ENCODE results near the gene PDE11A.
"Not testable (repeated sequence)": the region's sequence is repeated elsewhere in the genome, so short reads cannot be mapped to it uniquely, and the experiment has no call there.

PDE11A gene

GRCh38 chr2:177835418-177836204 is 237.0 kb downstream of the PDE11A start:
- CTCF ChIA-PET, H3K4me3 Mint-ChIP-seq: not testable (repeated sequence)

GRCh38 chr2:177832611-177833433 is 239.8 kb downstream of the PDE11A start:
- Mint-ChIP-seq H3K4me1 (no peaks in the 10 kb centered on the region), H3K9me3 (peaks cover 2% of the 10 kb centered on the region), H3K27ac (no peak overlapping the region), H3K27me3 (peaks cover 4% of the 10 kb centered on the region), H3K36me3 (no peaks in the 10 kb centered on the region), H3K4me3 (no peak overlapping the region)
- CTCF ChIA-PET = no interaction called here
- no peak for DNase-seq

More at GRCh38 chr2:177835418-177836204, 237.0 kb downstream of the PDE11A start:
- DNase-seq, H3K4me1 Mint-ChIP-seq, H3K36me3 Mint-ChIP-seq, H3K27me3 Mint-ChIP-seq, H3K9me3 Mint-ChIP-seq, H3K27ac Mint-ChIP-seq: not testable (repeated sequence)

GRCh38 chr2:177830881-177831386 is 241.6 kb downstream of the PDE11A start:
- Mint-ChIP-seq H3K4me3 (no peak overlapping the region), H3K4me1 (no peaks in the 10 kb centered on the region)

GRCh38 chr2:177828557-177828956 is 244.0 kb downstream of the PDE11A start:
- no peaks in the 10 kb centered on the region for H3K4me1 Mint-ChIP-seq
- H3K27me3 Mint-ChIP-seq = peaks cover 4% of the 10 kb centered on the region
- no peak overlapping the region for H3K27ac Mint-ChIP-seq
- no peaks in the 10 kb centered on the region for H3K9me3 Mint-ChIP-seq
- CTCF ChIA-PET = no interaction called here
- H3K4me3 Mint-ChIP-seq = no peak overlapping the region
- DNase-seq = no peak
- H3K36me3 Mint-ChIP-seq = no peaks in the 10 kb centered on the region

More at GRCh38 chr2:177830881-177831386, 241.6 kb downstream of the PDE11A start:
- no peaks in the 10 kb centered on the region for H3K36me3 Mint-ChIP-seq
- H3K27ac Mint-ChIP-seq = no peak overlapping the region
- H3K27me3 Mint-ChIP-seq = peaks cover 4% of the 10 kb centered on the region
- H3K9me3 Mint-ChIP-seq = no peaks in the 10 kb centered on the region
- DNase-seq = no peak
- CTCF ChIA-PET = no interaction called here

- CTCF ChIA-PET = no interaction called here
- Mint-ChIP-seq H3K9me3 (no peaks in the 10 kb centered on the region), H3K27me3 (peaks cover 4% of the 10 kb centered on the region), H3K4me3 (no peak overlapping the region), H3K36me3 (no peaks in the 10 kb centered on the region), H3K4me1 (no peaks in the 10 kb centered on the region), H3K27ac (no peak overlapping the region)
- DNase-seq = no peak
Observed at GRCh38 chr2:177826897-177827296, 245.7 kb downstream of the PDE11A start.

- CTCF ChIA-PET = no interaction called here
- Mint-ChIP-seq H3K9me3 (no peaks in the 10 kb centered on the region), H3K4me1 (no peaks in the 10 kb centered on the region), H3K27ac (no peak overlapping the region), H3K4me3 (no peak overlapping the region), H3K36me3 (no peaks in the 10 kb centered on the region), H3K27me3 (peaks cover 8% of the 10 kb centered on the region)
- no peak for DNase-seq
Observed at GRCh38 chr2:177822941-177823340, 249.6 kb downstream of the PDE11A start.

- no peaks in the 10 kb centered on the region for H3K36me3 Mint-ChIP-seq
- no peaks in the 10 kb centered on the region for H3K9me3 Mint-ChIP-seq
- DNase-seq = no peak
- peaks cover 8% of the 10 kb centered on the region for H3K27me3 Mint-ChIP-seq
- CTCF ChIA-PET = interaction anchor here (1.2 kb wide), 1 partner anchor 19 kb away, joined by 3 read pairs; no protein-coding TSS in a partner anchor
- H3K27ac Mint-ChIP-seq = no peak overlapping the region
- H3K4me1 Mint-ChIP-seq = no peaks in the 10 kb centered on the region
- H3K4me3 Mint-ChIP-seq = no peak overlapping the region
Observed at GRCh38 chr2:177818412-177818811, 254.2 kb downstream of the PDE11A start.

- no peak for DNase-seq
- H3K27ac Mint-ChIP-seq = no peak overlapping the region
- no peaks in the 10 kb centered on the region for H3K4me1 Mint-ChIP-seq
- no peak overlapping the region for H3K4me3 Mint-ChIP-seq
- no peaks in the 10 kb centered on the region for H3K36me3 Mint-ChIP-seq
- CTCF ChIA-PET = interaction anchor here (1.2 kb wide), 1 partner anchor 18 kb away, joined by 3 read pairs; no protein-coding TSS in a partner anchor
- H3K9me3 Mint-ChIP-seq = no peaks in the 10 kb centered on the region
- H3K27me3 Mint-ChIP-seq = peaks cover 15% of the 10 kb centered on the region
Observed at GRCh38 chr2:177817300-177817699, 255.3 kb downstream of the PDE11A start.

GRCh38 chr2:177816766-177817165 is 255.8 kb downstream of the PDE11A start:
- Mint-ChIP-seq H3K27ac (no peak overlapping the region), H3K4me3 (no peak overlapping the region), H3K36me3 (no peaks in the 10 kb centered on the region), H3K4me1 (no peaks in the 10 kb centered on the region), H3K27me3 (peaks cover 15% of the 10 kb centered on the region), H3K9me3 (no peaks in the 10 kb centered on the region)
- DNase-seq = no peak
- CTCF ChIA-PET = interaction anchor here (0.7 kb wide), 1 partner anchor 39 kb away, joined by 3 read pairs; no protein-coding TSS in a partner anchor

- Mint-ChIP-seq H3K36me3 (no peaks in the 10 kb centered on the region), H3K4me3 (no peak overlapping the region), H3K4me1 (no peaks in the 10 kb centered on the region), H3K27ac (no peak overlapping the region), H3K9me3 (no peaks in the 10 kb centered on the region), H3K27me3 (peaks cover 15% of the 10 kb centered on the region)
- CTCF ChIA-PET = interaction anchor here (0.7 kb wide), 1 partner anchor 13 kb away, joined by 3 read pairs; no protein-coding TSS in a partner anchor
- DNase-seq = no peak
Observed at GRCh38 chr2:177812713-177813396, 259.7 kb downstream of the PDE11A start.

- Mint-ChIP-seq H3K4me1 (no peaks in the 10 kb centered on the region), H3K27me3 (peaks cover 12% of the 10 kb centered on the region), H3K9me3 (peaks cover 4% of the 10 kb centered on the region), H3K27ac (no peak overlapping the region), H3K36me3 (no peaks in the 10 kb centered on the region), H3K4me3 (no peak overlapping the region)
- no peak for DNase-seq
- CTCF ChIA-PET = interaction anchor here (0.9 kb wide), 1 partner anchor 11 kb away, joined by 3 read pairs; no protein-coding TSS in a partner anchor
Observed at GRCh38 chr2:177810906-177811305, 261.7 kb downstream of the PDE11A start.

- CTCF ChIA-PET = no interaction called here
- Mint-ChIP-seq H3K9me3 (peaks cover 4% of the 10 kb centered on the region), H3K27ac (no peak overlapping the region), H3K27me3 (peaks cover 12% of the 10 kb centered on the region), H3K4me1 (no peaks in the 10 kb centered on the region), H3K36me3 (no peaks in the 10 kb centered on the region), H3K4me3 (no peak overlapping the region)
- DNase-seq = no peak
Observed at GRCh38 chr2:177808984-177809809, 263.4 kb downstream of the PDE11A start.

GRCh38 chr2:177806025-177806424 is 266.6 kb downstream of the PDE11A start:
- Mint-ChIP-seq H3K4me1 (no peaks in the 10 kb centered on the region), H3K9me3 (peaks cover 4% of the 10 kb centered on the region), H3K4me3 (no peak overlapping the region), H3K27ac (no peak overlapping the region), H3K36me3 (no peaks in the 10 kb centered on the region), H3K27me3 (peaks cover 15% of the 10 kb centered on the region)
- no peak for DNase-seq
- CTCF ChIA-PET = no interaction called here

Data from activated naive CD4-positive, alpha-beta T cell treated with anti-CD3 and anti-CD28 coated beads, Interleukin-2, amount 10 ng/mL, durations not matched to agents 7 days and 5 days (primary cell).